Fibroblast of skin of left quadriceps (primary cell): ENCODE data around the gene PHTF1.
A peak's percentile ranks its signal among the peaks of the same experiment; 100 is the strongest.
"Not testable (repeated sequence)": the region's sequence is repeated elsewhere in the genome, so short reads cannot be mapped to it uniquely, and the experiment has no call there.

Experiments
- DNase-seq, 2 experiments: peaks; one replicate each; pipeline ENCODE4 v3.0.0-alpha.2; 2013; ENCODE audit warnings: low read depth in 2 of 2

PHTF1 gene

DNA sequence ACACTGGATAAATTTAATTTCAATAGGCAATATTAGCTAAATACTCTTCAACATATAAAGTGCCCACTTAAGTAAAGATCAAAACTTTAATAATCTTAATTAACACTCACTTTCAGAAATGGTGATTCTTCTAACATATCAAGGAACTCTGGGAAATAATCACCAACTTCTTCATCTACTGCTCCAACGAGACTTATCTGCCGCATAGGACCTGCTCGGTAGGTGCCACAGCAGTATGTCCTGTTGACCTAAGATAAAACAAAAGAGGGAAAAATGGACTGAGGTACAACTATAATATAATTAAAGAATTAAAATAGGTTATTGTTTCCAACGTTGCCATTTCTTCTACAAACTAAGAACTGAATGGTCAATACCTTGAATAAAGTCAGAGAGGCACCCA, 18.3 kb upstream of the PHTF1 start:
- DNase-seq: no peak

DNA sequence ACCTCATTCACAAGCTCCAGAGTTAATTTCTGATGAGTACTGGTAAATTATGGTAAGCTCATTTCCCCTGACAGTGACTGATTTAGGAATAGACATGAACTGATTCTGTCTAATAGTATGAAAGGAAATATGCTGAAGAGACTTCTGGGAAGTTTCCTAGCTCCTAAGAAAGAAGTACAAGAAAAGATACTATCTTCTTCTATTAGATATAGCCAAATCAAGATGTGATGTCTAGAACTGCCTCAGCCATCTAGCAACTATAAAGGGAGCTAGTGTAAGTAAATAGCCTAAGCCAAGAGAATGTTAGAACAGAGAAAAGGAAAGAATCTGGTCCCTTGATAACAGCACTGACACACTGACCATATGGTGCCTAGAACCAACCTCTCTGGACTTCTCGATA, 10.7 kb upstream of the PHTF1 start:
- no peak for DNase-seq

- no peak for DNase-seq
These were observed 10.3 kb upstream of the PHTF1 start for GRCh38 chr1:113769601-113769970.

GRCh38 chr1:113768916-113769600, 9.8 kb upstream of the PHTF1 start:
- DNase-seq: no peak

- DNase-seq: no peak
These were observed 6.3 kb upstream of the PHTF1 start for GRCh38 chr1:113765306-113766230.

GRCh38 chr1:113763661-113764060, 4.4 kb upstream of the PHTF1 start:
- DNase-seq: no peak

GRCh38 chr1:113761937-113762336, 2.7 kb upstream of the PHTF1 start:
- no peak for DNase-seq

GRCh38 chr1:113760102-113761080, 1.1 kb upstream of the PHTF1 start:
- DNase-seq: no peak

GRCh38 chr1:113758631-113759332, 504 bp downstream of the PHTF1 start:
- no peak for DNase-seq

DNA sequence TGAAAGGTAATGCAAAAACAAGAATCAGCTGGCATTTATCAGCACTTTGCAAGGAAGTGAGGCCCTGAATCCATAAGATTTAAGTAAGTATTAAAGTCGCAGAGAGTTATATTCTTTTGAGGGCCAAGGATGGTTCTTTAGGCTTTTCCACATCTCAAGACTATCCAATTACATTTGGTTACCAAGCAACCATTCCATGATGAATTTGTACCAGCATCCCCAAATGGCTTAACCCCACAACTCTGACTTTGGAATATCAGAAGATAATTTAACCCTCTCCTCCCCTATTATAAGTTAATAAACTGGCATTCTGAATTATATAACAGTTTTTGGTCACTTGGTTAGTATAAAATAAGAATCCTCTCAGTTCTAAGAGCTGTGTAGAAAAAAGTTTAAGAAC, 2.8 kb downstream of the PHTF1 start:
- DNase-seq: no peak

GRCh38 chr1:113753333-113753732, 6.0 kb downstream of the PHTF1 start:
- DNase-seq: not testable (repeated sequence)

DNA sequence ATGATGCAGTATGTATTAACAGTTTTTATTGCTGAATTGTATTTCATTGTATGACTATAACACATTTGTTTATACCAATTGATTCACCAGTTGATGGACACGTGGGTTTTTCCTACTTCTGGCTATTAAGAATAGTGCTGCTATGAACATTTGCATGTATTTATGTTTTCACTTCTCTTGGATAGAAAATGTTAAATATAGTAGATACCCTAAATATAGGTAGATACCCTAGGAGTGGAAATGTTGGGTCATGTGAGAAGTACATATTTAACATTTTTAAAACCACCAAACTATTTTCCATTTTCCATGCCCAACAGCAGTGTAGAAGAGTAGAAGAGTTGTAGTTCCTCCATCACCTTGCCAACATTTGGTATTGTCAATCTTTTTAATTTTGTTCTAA, 7.8 kb downstream of the PHTF1 start:
- DNase-seq: no peak

- no peak for DNase-seq
These were observed 8.2 kb downstream of the PHTF1 start for GRCh38 chr1:113751114-113751513.

DNA sequence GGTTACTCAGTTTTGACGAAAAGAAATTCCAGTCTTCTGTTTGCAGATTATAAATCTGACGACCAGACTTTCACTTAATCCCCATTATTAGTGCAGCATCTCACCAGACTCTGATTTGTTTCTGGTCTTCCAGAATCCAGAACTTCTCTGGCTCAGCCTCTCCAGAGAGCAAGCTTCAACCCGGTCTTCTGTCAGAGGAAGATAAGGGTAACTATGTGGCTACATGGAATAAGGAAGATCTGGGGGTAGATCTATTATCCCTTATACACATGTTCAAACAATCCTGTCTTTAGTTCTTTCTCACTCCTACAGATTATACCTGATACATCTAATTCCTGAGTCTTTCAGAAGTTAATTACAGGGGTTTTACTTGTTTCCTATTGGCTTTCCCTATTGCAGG, 9.9 kb downstream of the PHTF1 start:
- DNase-seq: no peak

DNA sequence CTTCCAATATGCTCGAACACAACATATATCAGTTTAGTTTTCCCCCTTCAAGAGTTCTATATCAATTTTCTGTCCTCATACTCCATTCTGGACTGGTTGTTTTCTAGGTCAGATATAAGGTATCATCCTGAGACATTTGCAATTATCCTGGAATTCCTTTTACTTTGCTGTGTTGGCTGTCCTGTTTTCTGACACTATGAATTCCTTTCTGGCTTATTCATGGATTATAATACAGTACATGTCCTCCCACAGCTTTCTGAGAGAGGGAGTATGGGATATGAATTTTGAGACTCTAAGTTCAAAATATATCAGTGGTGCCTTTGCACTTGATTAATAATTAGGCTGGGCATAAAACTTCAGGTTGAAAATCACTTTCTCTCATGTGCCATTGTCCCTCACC, 11.9 kb downstream of the PHTF1 start:
- peak in 1 of 2 experiments; percentile 16 for DNase-seq

GRCh38 chr1:113745425-113745824, 13.9 kb downstream of the PHTF1 start:
- no peak for DNase-seq

GRCh38 chr1:113744114-113744513, 15.2 kb downstream of the PHTF1 start:
- DNase-seq: no peak

DNA sequence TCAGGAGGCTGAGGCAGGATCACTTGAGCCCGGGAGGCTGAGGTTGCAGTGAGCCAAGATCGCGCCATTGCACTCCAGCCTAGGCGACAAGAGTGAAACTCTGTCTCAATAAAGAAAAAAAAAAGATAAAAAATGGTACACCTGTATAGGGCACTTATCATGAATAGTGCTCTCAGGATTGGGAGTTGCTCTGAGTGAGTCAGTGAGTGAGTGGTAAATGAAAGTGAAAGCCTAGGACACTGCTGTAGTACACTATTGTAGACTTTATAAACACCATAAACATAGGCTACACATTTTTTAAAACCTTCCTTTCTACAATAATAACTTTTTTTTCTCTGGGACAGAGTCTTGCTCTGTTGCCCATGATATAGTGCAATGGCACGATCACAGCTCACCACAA, 16.8 kb downstream of the PHTF1 start:
- no peak for DNase-seq

DNA sequence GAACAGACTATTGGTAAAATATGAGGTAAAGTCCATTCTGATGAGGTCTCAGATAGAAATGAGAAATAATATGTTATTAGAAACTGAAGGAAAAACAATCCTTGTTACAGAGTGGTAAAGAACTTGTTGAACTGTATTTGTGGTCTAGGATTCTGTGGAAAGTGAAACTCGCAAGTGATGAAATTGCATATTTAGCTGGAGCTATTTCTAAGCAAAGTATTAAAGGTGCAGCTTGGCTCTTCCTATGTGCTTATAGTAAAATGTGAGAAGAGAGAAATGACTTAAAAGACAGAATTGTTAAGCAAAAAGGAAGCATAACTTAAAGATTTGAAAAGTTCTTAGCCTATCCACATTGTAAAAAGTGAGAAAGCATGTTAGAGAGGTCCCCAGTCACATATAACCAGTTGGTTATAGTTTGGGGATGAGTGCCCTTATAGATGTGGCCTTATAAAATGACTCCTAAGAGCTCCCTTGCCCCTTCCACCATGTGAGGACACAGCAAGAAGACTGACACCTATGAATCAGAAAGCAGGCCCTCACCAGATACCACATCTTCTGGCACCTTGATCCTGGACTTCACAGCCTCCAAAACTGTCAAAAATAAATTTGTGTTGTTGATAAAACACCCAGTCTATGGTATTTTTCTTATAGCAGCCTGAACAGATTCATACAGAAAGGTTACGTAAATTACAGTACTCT, 24.8 kb downstream of the PHTF1 start:
- DNase-seq: no peak

DNA sequence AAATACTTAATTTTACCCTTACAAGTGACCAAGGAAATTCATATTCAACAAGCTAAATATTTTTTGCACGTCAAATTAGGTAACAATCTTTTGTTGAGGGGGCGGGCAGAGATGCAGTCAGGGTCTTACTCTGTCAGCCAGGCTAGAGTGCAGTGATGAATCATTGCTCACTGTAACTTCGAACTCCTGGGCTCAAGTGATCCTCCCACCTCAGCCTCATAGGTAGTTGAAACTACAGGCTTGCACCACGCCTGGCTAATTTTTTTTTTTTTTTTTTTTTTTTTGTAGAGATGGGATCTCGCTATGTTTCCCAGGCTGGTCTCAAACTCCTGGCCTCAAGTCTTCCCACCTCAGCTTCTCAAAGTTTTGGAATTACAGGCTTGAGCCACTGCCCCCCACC, 26.5 kb downstream of the PHTF1 start:
- DNase-seq: no peak

DNA sequence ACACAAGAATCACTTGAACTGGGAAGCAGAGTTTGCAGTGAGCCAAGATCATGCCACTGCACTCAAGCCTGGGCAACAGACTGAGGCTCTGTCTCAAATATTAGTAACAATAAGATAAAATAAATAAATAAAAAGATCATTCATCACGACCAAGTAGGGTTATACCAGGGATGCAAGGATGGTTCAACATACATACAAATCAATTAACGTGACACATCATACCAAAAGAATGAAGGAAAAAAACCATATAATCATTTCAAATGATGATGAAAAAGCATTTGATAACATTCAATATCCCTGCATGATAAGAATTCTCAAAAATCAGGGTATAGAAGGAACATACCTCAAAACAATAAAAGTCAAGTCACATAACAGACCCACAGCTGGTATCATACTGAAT, 38.3 kb downstream of the PHTF1 start:
- no peak for DNase-seq
